AG20443 (cell line): Measurements from ENCODE around the gene AGBL4.
A peak's percentile ranks its signal among the peaks of the same experiment; 100 is the strongest.

ENCODE experiments used
- DNase-seq: peaks from one replicate; pipeline ENCODE4 v3.0.0; 2012; ENCODE audit warnings: low spot score, mixed read lengths

The AGBL4 gene

GRCh38 chr1:49181033-49181432 is 842.7 kb downstream of the AGBL4 start:
- no peak for DNase-seq

- DNase-seq = no peak
These were observed 851.7 kb downstream of the AGBL4 start for GRCh38 chr1:49171941-49172593.

- DNase-seq = no peak
These were observed 857.7 kb downstream of the AGBL4 start for GRCh38 chr1:49166031-49166430.

- peak; percentile 29 for DNase-seq
These were observed 860.7 kb downstream of the AGBL4 start for GRCh38 chr1:49163031-49163430.

- no peak for DNase-seq
These were observed 863.1 kb downstream of the AGBL4 start for GRCh38 chr1:49160677-49161076.

- no peak for DNase-seq
These were observed 887.0 kb downstream of the AGBL4 start for GRCh38 chr1:49136738-49137251.

- no peak for DNase-seq
These were observed 898.0 kb downstream of the AGBL4 start for GRCh38 chr1:49125746-49126145.

GRCh38 chr1:49111931-49112330 is 911.8 kb downstream of the AGBL4 start:
- no peak for DNase-seq

- no peak for DNase-seq
These were observed 917.3 kb downstream of the AGBL4 start for GRCh38 chr1:49106445-49106844.

GRCh38 chr1:49104575-49104974 is 919.2 kb downstream of the AGBL4 start:
- DNase-seq = no peak

GRCh38 chr1:49102752-49103151 is 921.0 kb downstream of the AGBL4 start:
- DNase-seq = peak; percentile 72

GRCh38 chr1:49098866-49099265 is 924.9 kb downstream of the AGBL4 start:
- no peak for DNase-seq

- no peak for DNase-seq
These were observed 937.4 kb downstream of the AGBL4 start for GRCh38 chr1:49086327-49086726.

GRCh38 chr1:49085079-49085478 is 938.7 kb downstream of the AGBL4 start:
- no peak for DNase-seq

- peak; percentile 81 for DNase-seq
These were observed 963.0 kb downstream of the AGBL4 start for GRCh38 chr1:49060766-49061165.

- no peak for DNase-seq
These were observed 964.7 kb downstream of the AGBL4 start for GRCh38 chr1:49059087-49059486.

GRCh38 chr1:49052102-49052501 is 971.7 kb downstream of the AGBL4 start:
- no peak for DNase-seq

GRCh38 chr1:49051647-49052046 is 972.1 kb downstream of the AGBL4 start:
- DNase-seq = no peak

- no peak for DNase-seq
These were observed 973.7 kb downstream of the AGBL4 start for GRCh38 chr1:49050041-49050440.

- DNase-seq = no peak
These were observed 975.6 kb downstream of the AGBL4 start for GRCh38 chr1:49048188-49048587.

GRCh38 chr1:49046305-49046704 is 977.4 kb downstream of the AGBL4 start:
- DNase-seq = no peak

GRCh38 chr1:49045371-49045770 is 978.4 kb downstream of the AGBL4 start:
- no peak for DNase-seq

- no peak for DNase-seq
These were observed 987.1 kb downstream of the AGBL4 start for GRCh38 chr1:49036700-49037099.

- no peak for DNase-seq
These were observed 995.4 kb downstream of the AGBL4 start for GRCh38 chr1:49028396-49028795.
